Cardiac ventricle fibroblast (primary cell): ENCODE data around the gene UQCRC2. TPM values are rescaled to one million over a fixed set of nuclear protein-coding genes. Genes with fewer than 3 reads are reported as not detected.

Experiments used
- total RNA-seq: library from RNA; depleted of rRNA; stranded (reverse); fragments of >200 nt; gene quantifications from 2 replicates; pipeline ENCODE4 v1.2.3, GENCODE V29; 2015

Gene UQCRC2
- 99.5 and 116 TPM in 2 replicates for total RNA-seq

GRCh38 chr16:21952793-21953540, at the start of gene UQCRC2:
Gene UQCRC2, plus strand, starts transcription at chr16:21953361. Its CDS starts 63 bp downstream, at chr16:21953424.

GRCh38 chr16:22007509-22008214, 54.5 kb downstream of the UQCRC2 start, which contains the start of gene MOSMO:
Gene MOSMO, plus strand, starts transcription at chr16:22008111. Its CDS starts 191 bp downstream, at chr16:22008302.

Other genes starting within 250 kb of the UQCRC2 start
- 4.9 and 8.6 TPM in 2 replicates for gene NPIPB4, start 95.6 kb upstream of the UQCRC2 start, total RNA-seq
- not detected in 2 replicates for gene PDZD9, start 47.8 kb downstream of the UQCRC2 start, total RNA-seq
- 11.2 and 12.7 TPM in 2 replicates for gene MOSMO, start 54.8 kb downstream of the UQCRC2 start, total RNA-seq
- gene VWA3A, start 139.2 kb downstream of the UQCRC2 start, total RNA-seq = 0.15 TPM in 1 of 2 replicates, not detected in the other
- not detected in 2 replicates for gene SDR42E2, start 209.1 kb downstream of the UQCRC2 start, total RNA-seq